Panc1 (cell line): ENCODE data around the gene SPATA20. TPM values are rescaled to one million over a fixed set of nuclear protein-coding genes. Genes with fewer than 3 reads are reported as not detected.

Experiments used
- ATAC-seq: fragments of 200-7000 bp; cut with Tn5 transposase; 2 replicates; pipeline ENCODE4 v1.9.1; 2020; ENCODE audit warnings: mild to moderate bottlenecking, moderate library complexity
- BruUV-seq: library from RNA; stranded (reverse); fragments of 400-500 nt; replicated peaks from 2 replicates; lab custom pipeline; 2021; lab: Mats Ljungman, UMichigan
- CTCF ChIA-PET: fragments of 300-600 bp; sonication (Branson Sonifier 250); formaldehyde crosslinking; loops from one replicate; lab custom pipeline; 2022; ENCODE audit warnings: antibody characterized with exemption; lab: Charles Lee
- POLR2A ChIA-PET: fragments of 300-600 bp; sonication (Branson Sonifier 250); formaldehyde crosslinking; loops from one replicate; lab custom pipeline; 2022; ENCODE audit warnings: antibody characterized with exemption; lab: Charles Lee
- DNase-seq: peaks from one replicate; pipeline ENCODE4 v3.0.0-alpha.2; 2010; ENCODE audit warnings: low read depth, low spot score
- H3K27ac ChIP-seq: 2 replicates; pipeline ENCODE4 v1.5.1; 2011; ENCODE audit warnings: mild to moderate bottlenecking, low read length, inconsistent platforms
- H3K27me3 ChIP-seq: fragments of 200-500 bp; sonication (Bioruptor generic); 2 replicates; pipeline ENCODE4 v1.6.0; 2014; ENCODE audit warnings: low read length, inconsistent platforms; ENCODE audit not compliant: control insufficient read depth, insufficient read depth
- H3K36me3 ChIP-seq: fragments of 200-500 bp; sonication (Bioruptor generic); 2 replicates; pipeline ENCODE4 v1.5.1; 2014; ENCODE audit warnings: inconsistent platforms, mild to moderate bottlenecking, low read length, moderate library complexity; ENCODE audit not compliant: control insufficient read depth, insufficient read depth
- H3K4me1 ChIP-seq: 2 replicates; pipeline ENCODE4 v1.5.1; 2011; ENCODE audit warnings: inconsistent platforms, mild to moderate bottlenecking, low read length, moderate library complexity; ENCODE audit not compliant: control insufficient read depth, insufficient read depth
- H3K4me3 ChIP-seq, 2 experiments: 2 replicates each; pipeline ENCODE4 v1.5.1; 2011 to 2012; ENCODE audit warnings: low read depth in 2 of 2, low read length in 2 of 2, mild to moderate bottlenecking in 2 of 2, inconsistent platforms in 1 of 2, moderate library complexity in 1 of 2
- H3K9me3 ChIP-seq: fragments of 200-500 bp; sonication (Bioruptor generic); 2 replicates; pipeline ENCODE4 v1.5.1; 2014; ENCODE audit warnings: low read depth, mild to moderate bottlenecking, inconsistent platforms, low read length, moderate library complexity; ENCODE audit not compliant: control insufficient read depth, insufficient read depth
- CTCF ChIP-seq: fragments of 450-650 bp; IDR thresholded peaks from 2 replicates; pipeline ENCODE4 v1.5.1; 2017; ENCODE audit warnings: mild to moderate bottlenecking
- POLR2AphosphoS5 ChIP-seq: IDR thresholded peaks from 2 replicates; pipeline ENCODE4 v1.6.1; 2012; ENCODE audit warnings: mild to moderate bottlenecking, low read depth, low read length, moderate library complexity
- REST ChIP-seq, 2 experiments: IDR thresholded peaks; 2 replicates each; pipeline ENCODE4 v1.6.1; 2011 to 2012; ENCODE audit warnings: low read depth in 2 of 2, control low read depth in 1 of 2, low read length in 1 of 2, mild to moderate bottlenecking in 1 of 2, moderate library complexity in 1 of 2; ENCODE audit not compliant: insufficient read depth in 1 of 2
- SIN3A ChIP-seq: IDR thresholded peaks from 2 replicates; pipeline ENCODE4 v1.6.1; 2012; ENCODE audit warnings: low read depth, mild to moderate bottlenecking, low read length, moderate library complexity, borderline replicate concordance; ENCODE audit not compliant: insufficient read depth
- TCF7L2 ChIP-seq: IDR thresholded peaks from 2 replicates; pipeline ENCODE4 v1.6.1; 2011; ENCODE audit warnings: mild to moderate bottlenecking, low read depth, low read length, inconsistent platforms
- in situ Hi-C: cut with HindIII; loops from 2 replicates; pipeline ENCODE4 v1.10.0; 2016; ENCODE audit warnings: low sequenced_read_pairs, low pct_unique_long_range_greater_than_20kb
- intact Hi-C: fragments of 100-400 bp; cut with micrococcal nuclease; formaldehyde crosslinking; loops from one replicate; pipeline ENCODE4 v1.10.0; 2022; ENCODE audit not compliant: unreplicated experiment
- total RNA-seq: library from RNA; stranded (reverse); gene quantifications from one replicate; pipeline ENCODE4 v1.2.1, GENCODE V29; 2021; ENCODE audit not compliant: unreplicated experiment

SPATA20 gene
- total RNA-seq, 1 experiment from 2014 or later = 82.2 TPM

- CTCF ChIA-PET = interaction anchor here (0.6 kb wide), 1 partner anchor 99 kb away, joined by 5 read pairs; no protein-coding TSS in a partner anchor
- ATAC-seq (no peak), DNase-seq (no peak)
- in situ Hi-C loops = no loop called here
- TF ChIP-seq POLR2AphosphoS5 (no peak), CTCF (no peak), TCF7L2 (no peak)
- BruUV-seq = no TSS peak
- H3K9me3 ChIP-seq = no peaks in the 10 kb centered on the region
- no peaks in the 10 kb centered on the region for H3K27me3 ChIP-seq
- H3K4me3 ChIP-seq = no peak overlapping the region
- H3K27ac ChIP-seq = no peak overlapping the region
- POLR2A ChIA-PET = no interaction called here
- H3K4me1 ChIP-seq = no peaks in the 10 kb centered on the region
- intact Hi-C loops = no loop called here
- no peaks in the 10 kb centered on the region for H3K36me3 ChIP-seq
These were observed 23.1 kb downstream of the SPATA20 start for GRCh38 chr17:50570032-50570431.

- BruUV-seq = no TSS peak
- Histone ChIP-seq H3K4me3 (no peak overlapping the region), H3K9me3 (no peaks in the 10 kb centered on the region), H3K27me3 (no peaks in the 10 kb centered on the region), H3K27ac (no peak overlapping the region), H3K36me3 (no peaks in the 10 kb centered on the region), H3K4me1 (no peaks in the 10 kb centered on the region)
- POLR2A ChIA-PET = no interaction called here
- ATAC-seq (no peak), DNase-seq (no peak)
- CTCF ChIA-PET = interaction anchor here (0.6 kb wide), 2 partner anchors 99 to 572 kb away, joined by 3 to 5 read pairs; no protein-coding TSS in a partner anchor
- intact Hi-C loops = no loop called here
- in situ Hi-C loops = no loop called here
- no peak for TF ChIP-seq TCF7L2
- TF ChIP-seq REST (IDR thresholded peaks at IDR 0.05; ENCODE audit: insufficient read depth in 1 of 2, low read depth in 2 of 2, low read length in 1 of 2) = no peak
- no peak for TF ChIP-seq SIN3A
- no peak for TF ChIP-seq CTCF
- TF ChIP-seq POLR2AphosphoS5 = no peak
These were observed 23.6 kb downstream of the SPATA20 start for GRCh38 chr17:50570528-50570927.
